H9 (cell line): ENCODE data around the gene COPE. TPM values are rescaled to one million over a fixed set of nuclear protein-coding genes. Genes with fewer than 3 reads are reported as not detected.

Experiments used
- DNase-seq: peaks from one replicate; pipeline ENCODE4 v3.0.0-alpha.2; 2017
- H2AFZ ChIP-seq: one replicate; pipeline ENCODE4 v1.6.1; 2013; ENCODE audit warnings: mild to moderate bottlenecking, low read length, control low read depth, moderate library complexity
- H2AK5ac ChIP-seq: 2 replicates; pipeline ENCODE4 v1.6.1; 2013; ENCODE audit warnings: low read length, control low read depth, mixed read lengths; ENCODE audit not compliant: insufficient read length
- H2BK120ac ChIP-seq: one replicate; pipeline ENCODE4 v1.6.1; 2013; ENCODE audit warnings: low read depth, mild to moderate bottlenecking, low read length, control low read depth, inconsistent platforms; ENCODE audit not compliant: poor library complexity, severe bottlenecking
- H2BK12ac ChIP-seq: 2 replicates; pipeline ENCODE4 v1.6.1; 2013; ENCODE audit warnings: low read length, control low read depth, mixed read lengths, low read depth; ENCODE audit not compliant: insufficient read length
- H2BK15ac ChIP-seq: 2 replicates; pipeline ENCODE4 v1.6.1; 2013; ENCODE audit warnings: low read depth, low read length, control low read depth
- H2BK20ac ChIP-seq: one replicate; pipeline ENCODE4 v1.6.1; 2013; ENCODE audit warnings: low read depth, mild to moderate bottlenecking, low read length, control low read depth, inconsistent platforms; ENCODE audit not compliant: poor library complexity, severe bottlenecking
- H2BK5ac ChIP-seq: 2 replicates; pipeline ENCODE4 v1.6.1; 2013; ENCODE audit warnings: low read length, control low read depth, mixed read lengths; ENCODE audit not compliant: insufficient read length
- H3K14ac ChIP-seq: 2 replicates; pipeline ENCODE4 v1.6.1; 2013; ENCODE audit warnings: low read length, control low read depth; ENCODE audit not compliant: insufficient read depth
- H3K18ac ChIP-seq: 2 replicates; pipeline ENCODE4 v1.6.1; 2013; ENCODE audit warnings: low read depth, mild to moderate bottlenecking, mixed read lengths, low read length, control low read depth; ENCODE audit not compliant: insufficient read length
- H3K23ac ChIP-seq: 2 replicates; pipeline ENCODE4 v1.6.1; 2013; ENCODE audit warnings: low read length, control low read depth, mixed read lengths, low read depth; ENCODE audit not compliant: insufficient read length
- H3K23me2 ChIP-seq: 2 replicates; pipeline ENCODE4 v1.6.1; 2013; ENCODE audit warnings: low read depth, mild to moderate bottlenecking, mixed read lengths, low read length, control low read depth; ENCODE audit not compliant: insufficient read length, poor library complexity, severe bottlenecking
- H3K27ac ChIP-seq: 2 replicates; pipeline ENCODE4 v1.5.1; 2013; ENCODE audit warnings: low read length, control low read depth, mixed read lengths, low read depth; ENCODE audit not compliant: insufficient read length
- H3K27me3 ChIP-seq: 2 replicates; pipeline ENCODE4 v1.6.1; 2013; ENCODE audit warnings: low read length, control low read depth, inconsistent platforms; ENCODE audit not compliant: insufficient read depth
- H3K4ac ChIP-seq: 2 replicates; pipeline ENCODE4 v1.6.1; 2013; ENCODE audit warnings: low read depth, mild to moderate bottlenecking, control low read depth, inconsistent platforms, low read length, moderate library complexity
- H3K4me1 ChIP-seq: 2 replicates; pipeline ENCODE4 v1.6.1; 2013; ENCODE audit warnings: low read length, control low read depth, inconsistent platforms; ENCODE audit not compliant: insufficient read depth
- H3K4me2 ChIP-seq: 2 replicates; pipeline ENCODE4 v1.6.1; 2013; ENCODE audit warnings: low read length, control low read depth, mixed read lengths; ENCODE audit not compliant: insufficient read length, insufficient read depth
- H3K56ac ChIP-seq: 2 replicates; pipeline ENCODE4 v1.6.1; 2013; ENCODE audit warnings: low read depth, mild to moderate bottlenecking, mixed read lengths, low read length, control low read depth; ENCODE audit not compliant: insufficient read length
- H3K79me1 ChIP-seq: 2 replicates; pipeline ENCODE4 v1.6.1; 2013; ENCODE audit warnings: low read depth, mild to moderate bottlenecking, moderate library complexity, low read length, control low read depth, inconsistent platforms; ENCODE audit not compliant: insufficient read depth, poor library complexity, severe bottlenecking
- H3K79me2 ChIP-seq: 2 replicates; pipeline ENCODE4 v1.6.1; 2013; ENCODE audit warnings: low read length, control low read depth, inconsistent platforms; ENCODE audit not compliant: insufficient read depth
- H3K9ac ChIP-seq: 2 replicates; pipeline ENCODE4 v1.6.1; 2013; ENCODE audit warnings: low read length, control low read depth, mixed read lengths; ENCODE audit not compliant: insufficient read length; ENCODE audit errors: extremely low read depth
- H3K9me3 ChIP-seq: one replicate; pipeline ENCODE4 v1.6.1; 2013; ENCODE audit warnings: low read depth, low read length, inconsistent platforms; ENCODE audit not compliant: control insufficient read depth
- H3T11ph ChIP-seq: one replicate; pipeline ENCODE4 v1.6.1; 2013; ENCODE audit warnings: mild to moderate bottlenecking, low read length, control low read depth, inconsistent platforms
- H4K20me1 ChIP-seq: one replicate; pipeline ENCODE4 v1.6.1; 2013; ENCODE audit not compliant: control insufficient read depth, insufficient read length, insufficient read depth
- H4K5ac ChIP-seq: 2 replicates; pipeline ENCODE4 v1.6.1; 2013; ENCODE audit warnings: low read depth, mild to moderate bottlenecking, mixed read lengths, low read length, control low read depth; ENCODE audit not compliant: insufficient read length
- H4K8ac ChIP-seq: replicated peaks from 2 replicates; pipeline ENCODE4 v1.6.1; 2013; ENCODE audit warnings: low read length, control low read depth, mixed read lengths, low read depth; ENCODE audit not compliant: insufficient read length
- H4K91ac ChIP-seq: 2 replicates; pipeline ENCODE4 v1.6.1; 2013; ENCODE audit warnings: low read depth, mild to moderate bottlenecking, moderate library complexity, mixed read lengths, low read length, control low read depth; ENCODE audit not compliant: insufficient read length
- H3K27ac Mint-ChIP-seq, 3 experiments: 2 replicates in 2 of 3; 3 replicates in 1 of 3; pipeline ENCODE4 v1.8.0; 2020 to 2021; ENCODE audit warnings: mixed read lengths in 3 of 3, mild to moderate bottlenecking in 1 of 3, moderate library complexity in 1 of 3
- H3K27me3 Mint-ChIP-seq: 2 replicates; pipeline ENCODE4 v1.8.0; 2021; ENCODE audit warnings: low read depth, mild to moderate bottlenecking, moderate library complexity, mixed read lengths
- H3K36me3 Mint-ChIP-seq, 3 experiments: 2 replicates in 2 of 3; 3 replicates in 1 of 3; pipeline ENCODE4 v1.8.0; 2020 to 2021; ENCODE audit warnings: low read depth in 3 of 3, mixed read lengths in 3 of 3; ENCODE audit not compliant: insufficient read depth in 1 of 3
- H3K4me1 Mint-ChIP-seq, 2 experiments: 2 replicates each; pipeline ENCODE4 v1.8.0; 2020; ENCODE audit warnings: mixed read lengths in 2 of 2
- H3K4me3 Mint-ChIP-seq, 2 experiments: 2 replicates in 1 of 2; 3 replicates in 1 of 2; pipeline ENCODE4 v1.8.0; 2020 to 2021; ENCODE audit warnings: mild to moderate bottlenecking in 2 of 2, mixed read lengths in 2 of 2, moderate library complexity in 1 of 2
- H3K9me3 Mint-ChIP-seq, 2 experiments: 2 replicates in 1 of 2; 3 replicates in 1 of 2; pipeline ENCODE4 v1.8.0; 2020; ENCODE audit warnings: mild to moderate bottlenecking in 2 of 2, mixed read lengths in 2 of 2, moderate library complexity in 1 of 2
- WGBS: extraction: QIAGEN DNeasy Blood & Tissue Kit; methylation state at CpG from one replicate; pipeline ENCODE4 v1.1.7; 2013; ENCODE audit warnings: missing lambda C conversion rate, low lambda C conversion rate, mixed read lengths; ENCODE audit not compliant: insufficient read length; ENCODE audit errors: extremely low coverage; 5-methylcytosine and 5-hydroxymethylcytosine counted together
- total RNA-seq: library from RNA; stranded (reverse); gene quantifications from 2 replicates; pipeline ENCODE4 v1.2.1, GENCODE V29; 2021
- TF ChIP-seq, protein P1 (sequence below): fragments of 200-600 bp; sonication (generic); conservative IDR thresholded peaks from 3 replicates; pipeline ENCODE4 v1.8.0; 2021; ENCODE audit warnings: antibody characterized with exemption, mild to moderate bottlenecking

COPE gene
- total RNA-seq, 1 experiment from 2014 or later: 198 TPM

DNA sequence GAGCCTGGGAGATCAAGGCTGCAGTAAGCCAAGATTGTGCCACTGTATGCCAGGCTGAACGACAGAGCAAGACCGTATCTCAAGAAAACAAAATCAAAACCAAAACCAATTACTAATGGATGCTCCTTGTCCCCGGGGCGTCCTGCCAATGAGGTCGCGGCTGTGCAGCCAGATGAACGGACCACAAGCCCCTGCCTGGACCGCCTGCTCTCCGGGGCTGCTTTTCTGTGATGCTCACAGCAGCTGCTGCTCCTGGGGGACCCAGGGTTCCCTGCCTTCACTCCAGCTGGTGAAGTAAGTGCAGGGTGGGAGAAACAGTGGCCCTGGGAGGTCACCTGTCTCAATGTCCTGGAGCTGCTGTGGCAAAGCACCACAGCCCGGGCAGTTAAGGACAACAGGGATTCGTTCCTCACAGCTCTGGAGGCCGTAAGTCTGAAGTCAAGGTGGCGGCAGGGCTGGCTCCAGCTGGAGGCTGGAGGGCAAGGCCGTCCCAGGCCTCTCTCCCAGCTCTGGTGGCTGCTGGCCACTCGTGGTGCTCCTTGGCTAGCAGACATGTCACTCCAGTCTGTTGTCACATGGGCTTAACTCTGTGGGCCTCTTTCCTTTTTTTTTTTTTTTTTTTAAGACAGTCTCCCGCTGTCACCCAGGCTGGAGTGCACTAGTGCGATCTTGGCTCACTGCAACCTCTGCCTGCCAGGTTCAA lies 10.1 kb downstream of the COPE start:
- H3K4me3 Mint-ChIP-seq: no peak overlapping the region

More for the DNA sequence above, 10.1 kb downstream of the COPE start:
- Histone ChIP-seq H4K8ac (no peak overlapping the region), H2BK12ac (no peak overlapping the region), H3K23ac (no peak overlapping the region), H3K56ac (no peak overlapping the region), H2BK15ac (no peak overlapping the region), H3K18ac (no peak overlapping the region), H3K9ac (no peak overlapping the region), H3K9me3 (no peaks in the 10 kb centered on the region), H4K5ac (no peak overlapping the region), H4K91ac (no peak overlapping the region), H3K79me1 (no peaks in the 10 kb centered on the region), H3K27me3 (no peaks in the 10 kb centered on the region), H4K20me1 (no peaks in the 10 kb centered on the region), H2BK5ac (no peak overlapping the region), H3K4me1 (no peaks in the 10 kb centered on the region), H2AFZ (no peak overlapping the region), H3K23me2 (no peaks in the 10 kb centered on the region), H3K14ac (no peak overlapping the region), H2BK120ac (no peak overlapping the region), H3K4me2 (no peak overlapping the region), H3K27ac (no peak overlapping the region), H3T11ph (no peak overlapping the region), H2AK5ac (no peak overlapping the region), H3K4ac (no peak overlapping the region), H3K79me2 (no peaks in the 10 kb centered on the region; the same call in 1 of the 2 replicates), H2BK20ac (no peak overlapping the region)
- no peak for DNase-seq
- H3K27me3 Mint-ChIP-seq: no peaks in the 10 kb centered on the region
- H3K4me1 Mint-ChIP-seq: no peaks in the 10 kb centered on the region
- no peaks in the 10 kb centered on the region for H3K9me3 Mint-ChIP-seq
- no CpG with 5 or more reads among the region's 17 CpGs for WGBS
- H3K27ac Mint-ChIP-seq: no peak overlapping the region
- TF ChIP-seq, protein P1, sequence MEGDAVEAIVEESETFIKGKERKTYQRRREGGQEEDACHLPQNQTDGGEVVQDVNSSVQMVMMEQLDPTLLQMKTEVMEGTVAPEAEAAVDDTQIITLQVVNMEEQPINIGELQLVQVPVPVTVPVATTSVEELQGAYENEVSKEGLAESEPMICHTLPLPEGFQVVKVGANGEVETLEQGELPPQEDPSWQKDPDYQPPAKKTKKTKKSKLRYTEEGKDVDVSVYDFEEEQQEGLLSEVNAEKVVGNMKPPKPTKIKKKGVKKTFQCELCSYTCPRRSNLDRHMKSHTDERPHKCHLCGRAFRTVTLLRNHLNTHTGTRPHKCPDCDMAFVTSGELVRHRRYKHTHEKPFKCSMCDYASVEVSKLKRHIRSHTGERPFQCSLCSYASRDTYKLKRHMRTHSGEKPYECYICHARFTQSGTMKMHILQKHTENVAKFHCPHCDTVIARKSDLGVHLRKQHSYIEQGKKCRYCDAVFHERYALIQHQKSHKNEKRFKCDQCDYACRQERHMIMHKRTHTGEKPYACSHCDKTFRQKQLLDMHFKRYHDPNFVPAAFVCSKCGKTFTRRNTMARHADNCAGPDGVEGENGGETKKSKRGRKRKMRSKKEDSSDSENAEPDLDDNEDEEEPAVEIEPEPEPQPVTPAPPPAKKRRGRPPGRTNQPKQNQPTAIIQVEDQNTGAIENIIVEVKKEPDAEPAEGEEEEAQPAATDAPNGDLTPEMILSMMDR: no peak
- peaks cover 9 to 32% (median 30%) of the 10 kb centered on the region in 3 experiments; a peak in 6 of 7 replicates for H3K36me3 Mint-ChIP-seq
